Measurements from ENCODE around the gene KIAA0040. TPM values are rescaled to one million over a fixed set of nuclear protein-coding genes. Genes with fewer than 3 reads are reported as not detected.

The KIAA0040 gene
- total RNA-seq, 1 donor from 2014 or later, result 69.7 TPM

- no peak for DNase-seq (ENCODE audit: low spot score)
Measured at GRCh38 chr1:175203570-175204068, 11.0 kb upstream of the KIAA0040 start.

- DNase-seq (ENCODE audit: low spot score), result no peak
Measured at GRCh38 chr1:175200678-175201521, 8.3 kb upstream of the KIAA0040 start.

- DNase-seq (ENCODE audit: low spot score), result no peak
Measured at GRCh38 chr1:175198332-175198731, 5.8 kb upstream of the KIAA0040 start.

GRCh38 chr1:175197531-175197930, 5.0 kb upstream of the KIAA0040 start:
- DNase-seq (ENCODE audit: low spot score), result no peak

- DNase-seq (ENCODE audit: low spot score), result no peak
Measured at GRCh38 chr1:175195798-175196197, 3.2 kb upstream of the KIAA0040 start.

GRCh38 chr1:175195281-175195680, 2.7 kb upstream of the KIAA0040 start:
- DNase-seq (ENCODE audit: low spot score), result no peak

- no peak for DNase-seq (ENCODE audit: low spot score)
Measured at GRCh38 chr1:175193527-175193910, 943 bp upstream of the KIAA0040 start.

- no peak for DNase-seq (ENCODE audit: low spot score)
Measured at GRCh38 chr1:175192111-175192629, 406 bp downstream of the KIAA0040 start.

- DNase-seq (ENCODE audit: low spot score), result no peak
Measured at GRCh38 chr1:175191659-175192058, 917 bp downstream of the KIAA0040 start.

- DNase-seq (ENCODE audit: low spot score), result no peak
Measured at GRCh38 chr1:175188936-175189335, 3.6 kb downstream of the KIAA0040 start.

- DNase-seq (ENCODE audit: low spot score), result no peak
Measured at GRCh38 chr1:175186433-175187160, 6.0 kb downstream of the KIAA0040 start.

GRCh38 chr1:175185903-175186302, 6.7 kb downstream of the KIAA0040 start:
- DNase-seq (ENCODE audit: low spot score), result no peak

- DNase-seq (ENCODE audit: low spot score), result no peak
Measured at GRCh38 chr1:175183586-175183985, 9.0 kb downstream of the KIAA0040 start.

- DNase-seq (ENCODE audit: low spot score), result no peak
Measured at GRCh38 chr1:175182201-175182746, 10.3 kb downstream of the KIAA0040 start.

- no peak for DNase-seq (ENCODE audit: low spot score)
Measured at GRCh38 chr1:175179837-175180590, 12.6 kb downstream of the KIAA0040 start.

GRCh38 chr1:175178456-175178855, 14.1 kb downstream of the KIAA0040 start:
- DNase-seq (ENCODE audit: low spot score), result no peak

GRCh38 chr1:175178056-175178455, 14.5 kb downstream of the KIAA0040 start:
- no peak for DNase-seq (ENCODE audit: low spot score)

- no peak for DNase-seq (ENCODE audit: low spot score)
Measured at GRCh38 chr1:175176246-175176645, 16.3 kb downstream of the KIAA0040 start.

GRCh38 chr1:175174309-175175102, 18.1 kb downstream of the KIAA0040 start:
- DNase-seq (ENCODE audit: low spot score), result no peak

- no peak for DNase-seq (ENCODE audit: low spot score)
Measured at GRCh38 chr1:175173531-175173930, 19.0 kb downstream of the KIAA0040 start.

Measured in mesenteric fat pad (tissue), 1 donor.